Measurements from ENCODE around the gene CEP68. TPM values are rescaled to one million over a fixed set of nuclear protein-coding genes. Genes with fewer than 3 reads are reported as not detected.

CEP68 gene
- total RNA-seq, 2 donors from 2014 or later: 12.5 to 12.7 TPM

- no peak overlapping the region for H3K27ac ChIP-seq
- no peak for DNase-seq (ENCODE audit: low spot score)
- TF ChIP-seq, protein P1, sequence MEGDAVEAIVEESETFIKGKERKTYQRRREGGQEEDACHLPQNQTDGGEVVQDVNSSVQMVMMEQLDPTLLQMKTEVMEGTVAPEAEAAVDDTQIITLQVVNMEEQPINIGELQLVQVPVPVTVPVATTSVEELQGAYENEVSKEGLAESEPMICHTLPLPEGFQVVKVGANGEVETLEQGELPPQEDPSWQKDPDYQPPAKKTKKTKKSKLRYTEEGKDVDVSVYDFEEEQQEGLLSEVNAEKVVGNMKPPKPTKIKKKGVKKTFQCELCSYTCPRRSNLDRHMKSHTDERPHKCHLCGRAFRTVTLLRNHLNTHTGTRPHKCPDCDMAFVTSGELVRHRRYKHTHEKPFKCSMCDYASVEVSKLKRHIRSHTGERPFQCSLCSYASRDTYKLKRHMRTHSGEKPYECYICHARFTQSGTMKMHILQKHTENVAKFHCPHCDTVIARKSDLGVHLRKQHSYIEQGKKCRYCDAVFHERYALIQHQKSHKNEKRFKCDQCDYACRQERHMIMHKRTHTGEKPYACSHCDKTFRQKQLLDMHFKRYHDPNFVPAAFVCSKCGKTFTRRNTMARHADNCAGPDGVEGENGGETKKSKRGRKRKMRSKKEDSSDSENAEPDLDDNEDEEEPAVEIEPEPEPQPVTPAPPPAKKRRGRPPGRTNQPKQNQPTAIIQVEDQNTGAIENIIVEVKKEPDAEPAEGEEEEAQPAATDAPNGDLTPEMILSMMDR (IDR thresholded peaks at IDR 0.05): no peak
- no peak overlapping the region for H3K4me3 ChIP-seq
- H3K4me1 ChIP-seq: peaks cover 0 to 8% of the 10 kb centered on the region in 2 donors
- H3K27me3 ChIP-seq: no peaks in the 10 kb centered on the region
- no peaks in the 10 kb centered on the region for H3K36me3 ChIP-seq
- no peaks in the 10 kb centered on the region for H3K9me3 ChIP-seq
Measured at GRCh38 chr2:65026704-65027464, 29.3 kb upstream of the CEP68 start.

DNA sequence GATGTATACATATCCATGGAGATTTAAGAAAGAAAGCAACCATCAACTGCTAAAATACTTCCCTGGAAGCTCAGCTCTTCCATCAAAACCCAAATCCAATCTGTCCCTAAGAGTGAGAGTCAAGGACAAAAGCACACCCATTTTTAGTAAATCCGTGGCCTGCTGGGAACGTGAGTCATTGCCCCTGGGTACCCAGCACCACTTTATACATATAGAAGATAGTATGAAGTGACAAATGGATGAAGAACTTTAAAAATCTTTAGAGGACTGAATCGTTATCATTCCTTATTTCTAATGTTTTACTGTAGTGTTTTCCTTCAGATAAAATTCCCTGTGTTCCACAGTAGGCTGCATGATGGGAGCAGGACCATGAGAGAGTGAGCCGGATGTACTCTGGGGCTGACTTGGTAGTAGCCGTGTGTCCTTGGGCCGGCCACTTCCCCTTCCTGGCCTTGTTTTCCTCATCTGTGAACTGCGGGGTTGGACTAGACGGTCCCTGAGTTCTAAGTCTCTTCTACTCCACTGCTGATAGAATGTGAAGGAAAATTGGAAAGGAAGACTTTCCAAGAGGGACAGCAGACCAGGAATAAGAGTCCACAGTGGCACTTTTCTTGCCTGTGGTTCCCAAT, 28.5 kb upstream of the CEP68 start:
- peaks cover 0 to 15% of the 10 kb centered on the region in 2 donors for H3K4me1 ChIP-seq
- no peak for DNase-seq (ENCODE audit: low spot score)
- no peaks in the 10 kb centered on the region for H3K9me3 ChIP-seq
- TF ChIP-seq, protein P1 (IDR thresholded peaks at IDR 0.05): no peak
- H3K36me3 ChIP-seq: no peaks in the 10 kb centered on the region
- H3K4me3 ChIP-seq: no peak overlapping the region
- no peak overlapping the region for H3K27ac ChIP-seq
- H3K27me3 ChIP-seq: no peaks in the 10 kb centered on the region

- H3K4me3 ChIP-seq: no peak overlapping the region
- TF ChIP-seq, protein P1 (IDR thresholded peaks at IDR 0.05): no peak
- H3K36me3 ChIP-seq: no peaks in the 10 kb centered on the region
- H3K9me3 ChIP-seq: no peaks in the 10 kb centered on the region
- H3K27ac ChIP-seq: no peak overlapping the region
- H3K27me3 ChIP-seq: no peaks in the 10 kb centered on the region
- DNase-seq (ENCODE audit: low spot score): no peak
- peaks cover 0 to 15% of the 10 kb centered on the region in 2 donors for H3K4me1 ChIP-seq
Measured at GRCh38 chr2:65030476-65031332, 25.5 kb upstream of the CEP68 start.

DNA sequence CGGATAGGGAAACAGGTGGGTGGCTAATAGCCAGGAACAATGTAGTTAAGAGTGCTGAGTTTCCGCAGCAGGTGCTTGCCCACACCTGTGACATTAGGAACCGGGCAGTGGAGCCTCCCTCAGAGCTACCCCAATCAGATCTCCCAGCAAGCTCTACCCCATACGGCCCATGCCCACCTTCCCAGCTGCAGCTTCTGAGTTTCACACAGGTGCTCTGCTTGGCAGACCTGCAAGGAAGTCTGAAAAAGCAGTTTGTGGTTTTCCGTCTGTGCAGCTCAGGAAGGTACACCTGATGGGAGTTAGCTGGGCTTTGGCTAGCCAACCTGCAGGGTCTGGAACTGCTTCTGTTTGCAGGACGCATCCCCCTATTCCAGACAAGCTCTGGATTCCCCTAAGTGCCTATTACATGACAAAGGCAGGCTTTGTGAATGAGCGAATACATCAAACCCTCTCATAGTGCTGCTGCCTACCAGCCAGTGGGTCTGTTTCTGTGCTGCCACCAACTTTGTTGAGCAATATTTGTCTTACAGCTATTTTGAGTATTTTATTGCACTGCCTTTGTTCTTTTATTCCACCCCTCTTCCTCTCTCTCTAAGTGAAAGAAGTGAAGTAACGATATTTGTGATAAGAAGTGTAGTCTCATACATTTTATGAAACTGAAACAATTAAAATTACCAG, 24.7 kb upstream of the CEP68 start:
- no peak overlapping the region for H3K4me3 ChIP-seq

More for the DNA sequence above, 24.7 kb upstream of the CEP68 start:
- TF ChIP-seq, protein P1 (IDR thresholded peaks at IDR 0.05): no peak
- Histone ChIP-seq H3K36me3 (no peaks in the 10 kb centered on the region), H3K9me3 (no peaks in the 10 kb centered on the region), H3K27me3 (no peaks in the 10 kb centered on the region), H3K4me1 (peaks cover 0 to 15% of the 10 kb centered on the region in 2 donors), H3K27ac (no peak overlapping the region)
- no peak for DNase-seq (ENCODE audit: low spot score)
